Kidney tubule cell (primary cell): ENCODE data around the gene RPS2.

Source experiments
- DNase-seq: peaks from one replicate; pipeline ENCODE4 v3.0.0-alpha.2; 2018; ENCODE audit warnings: low spot score

Gene RPS2

DNA sequence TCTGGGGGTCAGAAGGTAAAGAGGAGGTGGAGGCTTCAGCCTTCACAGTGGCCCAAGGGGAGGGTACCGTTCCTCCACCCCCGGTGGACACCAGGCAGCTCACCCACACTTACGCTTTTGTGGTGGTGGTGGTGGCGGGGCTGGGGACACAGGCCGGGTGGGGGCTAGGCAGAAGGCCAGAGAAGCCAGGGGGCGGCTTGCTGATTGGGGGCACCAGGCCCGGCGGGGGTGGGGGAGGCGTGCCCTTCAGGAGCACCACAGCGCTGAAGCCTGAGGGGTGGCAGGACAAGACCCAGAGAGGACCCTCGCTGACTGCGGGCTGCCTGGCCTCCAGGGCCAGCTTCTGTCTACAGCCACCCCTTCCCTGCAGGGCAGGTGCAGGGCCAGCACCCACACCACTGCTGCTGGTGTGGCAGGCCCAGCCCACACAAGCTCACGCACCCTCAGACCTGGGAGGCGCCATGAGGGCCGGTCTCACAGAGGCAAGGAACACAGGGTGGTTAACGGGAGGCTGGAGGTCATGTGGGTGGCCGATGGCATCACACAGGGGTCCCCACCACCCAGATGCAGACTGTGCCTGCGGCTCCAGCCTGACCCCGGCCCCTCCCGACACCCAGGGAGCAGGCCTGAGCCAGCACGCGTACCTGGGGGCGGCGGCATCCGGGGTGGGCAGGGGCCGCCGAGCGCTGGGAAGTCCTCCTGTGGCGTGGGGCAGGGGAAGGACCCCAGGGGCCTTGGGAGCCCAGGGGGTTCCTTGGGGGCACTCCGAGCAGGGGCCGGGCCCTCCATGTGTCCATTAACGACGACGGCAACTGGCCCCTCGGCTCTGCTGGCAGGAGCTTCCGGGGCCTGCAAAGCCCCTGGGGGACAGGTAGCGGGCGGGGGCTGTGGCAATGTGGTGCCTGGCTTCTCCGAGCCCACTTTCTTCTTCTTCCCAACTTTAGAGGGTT is 34.5 kb upstream of the RPS2 start:
- no peak for DNase-seq

DNA sequence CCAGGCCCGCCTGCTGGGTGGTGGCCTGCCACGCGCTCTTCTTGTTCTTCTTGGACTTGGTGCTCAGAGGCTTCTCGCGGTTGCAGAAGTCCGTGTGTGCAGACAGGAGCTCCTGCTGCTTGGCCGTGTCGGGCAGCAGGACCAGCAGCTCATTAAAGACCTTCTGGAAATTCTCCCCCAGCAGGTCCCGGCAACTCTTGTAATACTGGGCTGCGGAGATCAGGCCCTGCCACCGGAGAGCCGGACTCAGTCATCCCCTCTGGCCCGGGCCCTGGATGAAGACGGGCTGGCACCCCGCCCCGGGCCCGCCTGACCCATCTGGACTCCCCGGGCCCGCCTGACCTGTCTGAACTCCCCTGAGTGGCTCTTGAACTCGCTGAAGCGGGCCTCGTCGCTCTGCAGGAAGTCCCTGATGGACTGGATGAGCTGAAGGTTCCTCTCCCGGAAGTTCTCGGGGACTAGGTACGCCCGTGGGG is 33.8 kb upstream of the RPS2 start:
- no peak for DNase-seq

GRCh38 chr16:1997494-1998359 is 33.1 kb upstream of the RPS2 start:
- DNase-seq, result no peak

- peak; percentile 90 for DNase-seq
Measured at GRCh38 chr16:1993731-1994131, 29.1 kb upstream of the RPS2 start.

GRCh38 chr16:1992704-1993317 is 28.2 kb upstream of the RPS2 start:
- DNase-seq, result no peak

- DNase-seq, result peak; percentile 87
Measured at GRCh38 chr16:1991948-1992703, 27.5 kb upstream of the RPS2 start.

GRCh38 chr16:1991588-1991947 is 26.9 kb upstream of the RPS2 start:
- DNase-seq, result no peak

GRCh38 chr16:1991135-1991551 is 26.5 kb upstream of the RPS2 start:
- DNase-seq, result peak; percentile 31

GRCh38 chr16:1990351-1991134 is 25.9 kb upstream of the RPS2 start:
- no peak for DNase-seq

DNA sequence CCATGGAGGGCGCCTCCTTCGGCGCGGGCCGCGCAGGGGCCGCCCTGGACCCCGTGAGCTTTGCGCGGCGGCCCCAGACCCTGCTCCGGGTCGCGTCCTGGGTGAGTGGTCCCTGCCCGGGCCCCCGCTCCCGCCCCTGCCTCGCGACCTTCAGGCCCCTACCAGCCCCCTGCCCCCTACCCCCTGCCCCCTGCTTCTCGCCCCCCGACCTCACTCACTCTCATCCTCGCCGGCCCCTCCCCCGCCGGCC is 25.4 kb upstream of the RPS2 start:
- no peak for DNase-seq

DNA sequence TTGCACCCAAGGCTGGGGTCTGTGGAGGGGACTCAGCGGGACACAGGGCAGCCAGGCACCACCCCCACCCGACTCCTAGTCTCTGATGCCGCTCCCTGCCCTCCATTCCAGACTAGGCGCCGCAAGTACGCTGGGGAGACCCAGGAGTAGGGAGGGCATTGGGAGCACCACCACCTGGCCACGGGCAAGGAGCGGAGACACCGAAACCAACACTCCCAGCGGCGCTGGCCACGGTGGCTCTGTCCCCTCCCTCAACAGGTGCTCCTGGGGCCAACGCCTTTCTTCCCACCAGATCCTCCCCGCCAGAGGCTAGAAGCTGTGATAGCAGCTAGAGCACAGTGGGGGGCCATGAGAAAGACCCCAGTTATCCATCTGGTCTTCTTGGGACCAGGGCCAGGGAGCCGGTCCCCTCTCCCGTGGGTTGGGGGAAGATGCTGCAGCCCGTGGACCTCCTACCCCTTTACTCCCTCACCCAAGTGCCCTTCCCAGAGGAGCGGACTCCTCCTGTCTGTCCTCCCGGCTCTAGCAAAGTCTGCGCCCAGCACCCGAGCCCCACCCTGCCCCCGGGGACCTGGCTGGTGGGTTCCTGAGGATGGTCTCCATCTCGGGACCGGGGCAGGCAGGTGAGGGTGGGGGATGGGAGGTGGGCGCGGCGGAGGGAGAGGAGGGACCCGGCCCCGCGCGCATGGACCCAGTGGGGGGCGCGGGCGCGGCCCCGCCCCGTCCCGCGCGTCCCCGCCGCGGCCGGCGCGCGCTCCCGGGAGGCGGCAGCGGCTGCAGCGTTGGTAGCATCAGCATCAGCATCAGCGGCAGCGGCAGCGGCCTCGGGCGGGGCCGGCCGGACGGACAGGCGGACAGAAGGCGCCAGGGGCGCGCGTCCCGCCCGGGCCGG is 24.8 kb upstream of the RPS2 start, which contains the start of gene SYNGR3:
TSS of gene SYNGR3 (plus strand) at position 762 of the 892 bp plus-strand sequence. CDS start 133 bp downstream, outside the sequence.
- no peak for DNase-seq

- DNase-seq, result no peak
Measured at GRCh38 chr16:1987198-1987597, 22.6 kb upstream of the RPS2 start.

GRCh38 chr16:1985466-1986150 is 21.0 kb upstream of the RPS2 start:
- DNase-seq, result no peak

DNA sequence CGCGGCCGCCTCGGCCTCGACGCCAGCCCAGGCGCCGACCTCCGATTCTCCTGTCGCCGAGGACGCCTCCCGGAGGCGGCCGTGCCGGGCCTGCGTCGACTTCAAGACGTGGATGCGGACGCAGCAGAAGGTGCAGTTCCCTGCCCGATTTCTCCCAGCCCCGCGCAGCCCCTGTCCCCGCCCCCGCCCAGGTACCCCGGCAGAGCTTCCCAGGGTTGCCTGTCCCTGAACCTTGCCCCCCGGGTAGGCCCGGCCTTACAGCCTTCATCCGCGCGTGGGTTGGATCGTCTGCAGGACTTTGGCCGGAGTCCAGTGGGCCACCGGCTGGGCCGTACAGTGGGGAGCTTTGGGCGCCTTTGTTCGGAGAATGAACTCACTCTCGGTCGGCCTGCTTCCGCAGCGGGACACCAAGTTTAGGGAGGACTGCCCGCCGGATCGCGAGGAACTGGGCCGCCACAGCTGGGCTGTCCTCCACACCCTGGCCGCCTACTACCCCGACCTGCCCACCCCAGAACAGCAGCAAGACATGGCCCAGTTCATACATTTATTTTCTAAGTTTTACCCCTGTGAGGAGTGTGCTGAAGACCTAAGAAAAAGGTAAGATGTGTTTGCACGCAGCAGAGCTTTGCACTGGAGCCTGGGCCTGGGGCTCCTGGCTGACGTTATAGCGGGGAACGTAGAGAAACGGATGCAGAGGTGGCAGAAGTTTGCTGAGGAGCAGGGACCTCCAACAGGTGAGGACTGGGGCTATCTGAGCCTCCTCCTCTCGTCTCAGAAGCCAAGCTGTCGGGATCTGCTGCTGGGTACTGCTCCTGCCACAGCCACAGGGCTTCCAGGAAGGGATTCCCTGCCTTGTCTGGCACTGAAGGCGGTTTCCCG is 20.0 kb upstream of the RPS2 start:
- DNase-seq, result no peak

- peak; percentile 94 for DNase-seq
Measured at GRCh38 chr16:1983544-1984346, 19.1 kb upstream of the RPS2 start, which contains the start of gene GFER. GFER (plus strand) TSS chr16:1984193; CDS start chr16:1984219, 26 bp downstream.

GRCh38 chr16:1982991-1983543 is 18.4 kb upstream of the RPS2 start:
- DNase-seq, result no peak

DNA sequence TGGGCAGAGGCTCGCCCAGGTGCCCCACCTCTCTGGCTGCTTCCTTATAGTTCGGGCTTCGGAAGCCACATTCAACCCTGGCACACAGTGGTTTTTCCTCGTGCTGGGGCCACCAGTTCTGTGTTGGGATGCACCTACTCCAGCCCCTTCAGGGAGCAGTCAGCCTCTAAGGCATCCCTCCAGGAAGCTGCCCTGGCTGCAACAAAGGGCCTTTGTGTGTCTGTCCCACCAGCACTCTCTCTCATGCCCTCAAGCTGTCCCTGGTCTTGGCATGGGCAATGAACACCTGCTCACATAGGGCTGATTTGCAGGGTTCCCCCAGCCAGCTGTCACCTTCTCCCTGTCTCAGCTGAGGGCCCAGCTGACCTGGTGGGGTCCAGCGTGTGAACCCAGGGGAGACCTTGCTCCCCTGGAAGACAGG is 17.4 kb upstream of the RPS2 start:
- DNase-seq, result peak; percentile 39
